ENCODE data around the gene RPUSD3. TPM values are rescaled to one million over a fixed set of nuclear protein-coding genes. Genes with fewer than 3 reads are reported as not detected.

Gene RPUSD3
- total and polyA plus RNA-seq, 4 donors: 14.4 to 22.7 (median 18.8) TPM

DNA sequence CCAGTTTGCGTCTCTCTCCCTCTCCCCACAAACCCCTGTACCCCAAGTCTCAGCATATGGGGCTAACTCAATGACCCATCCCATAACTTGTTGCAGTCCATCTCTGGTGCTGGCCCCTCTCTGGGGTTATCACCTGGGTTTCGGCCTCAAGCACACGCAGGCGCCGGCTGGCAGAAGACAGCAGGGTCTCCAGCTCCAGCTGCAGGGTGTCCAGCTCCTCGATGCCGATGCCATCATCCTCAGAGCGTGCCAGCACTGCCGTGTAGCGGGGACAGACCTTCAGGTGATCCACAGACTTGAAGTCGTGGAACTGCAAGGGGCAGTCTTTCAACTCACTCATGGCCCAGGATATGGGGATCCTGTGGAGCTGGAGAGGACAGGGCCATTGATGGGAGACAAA is 52.7 kb downstream of the RPUSD3 start:
- WGBS: 95% methylated on average over 11 of the region's 11 CpGs
- no peak for DNase-seq (ENCODE audit: low spot score)
- Histone ChIP-seq H3K4me1 (ENCODE audit: control insufficient read depth in 4 of 4, insufficient read depth in 4 of 4, low read length in 3 of 4) (peaks cover 0 to 24% (median 19%) of the 10 kb centered on the region in 4 donors), H3K36me3 (ENCODE audit: control insufficient read depth in 4 of 4, insufficient read depth in 3 of 4, low read depth in 1 of 4, low read length in 3 of 4) (peaks cover 2 to 31% (median 24%) of the 10 kb centered on the region in 4 donors), H3K9ac (ENCODE audit: low read depth in 1 of 2, low read length in 2 of 2) (no peak overlapping the region), H3K4me3 (ENCODE audit: low read depth in 1 of 3, low read length in 3 of 3) (no peak overlapping the region), H3K27ac (ENCODE audit: low read depth in 1 of 2, low read length in 2 of 2) (no peak overlapping the region), H3K9me3 (ENCODE audit: control insufficient read depth in 4 of 4, low read length in 3 of 4) (no peaks in the 10 kb centered on the region), H3K27me3 (ENCODE audit: control insufficient read depth in 4 of 4, insufficient read depth in 4 of 4, low read length in 3 of 4) (no peaks in the 10 kb centered on the region)
- TF ChIP-seq FOXA2 (IDR thresholded peaks at IDR 0.05) (no peak), EGR1 (IDR thresholded peaks at IDR 0.05; ENCODE audit: low read depth in 2 of 2) (no peak), GABPA (IDR thresholded peaks at IDR 0.05 in 1 of 2, conservative IDR thresholded peaks at IDR 0.05 in 1 of 2) (no peak), NR2F2 (IDR thresholded peaks at IDR 0.05) (no peak), TAF1 (conservative IDR thresholded peaks at IDR 0.05) (no peak), RXRA (IDR thresholded peaks at IDR 0.05) (no peak), HNF4G (IDR thresholded peaks at IDR 0.05) (no peak), YY1 (IDR thresholded peaks at IDR 0.05) (no peak), SP1 (IDR thresholded peaks at IDR 0.05) (no peak), JUND (IDR thresholded peaks at IDR 0.05) (no peak), FOXA1 (IDR thresholded peaks at IDR 0.05) (no peak), RAD21 (IDR thresholded peaks at IDR 0.05) (no peak), HNF4A (conservative IDR thresholded peaks at IDR 0.05) (no peak)
- TF ChIP-seq, protein P1, sequence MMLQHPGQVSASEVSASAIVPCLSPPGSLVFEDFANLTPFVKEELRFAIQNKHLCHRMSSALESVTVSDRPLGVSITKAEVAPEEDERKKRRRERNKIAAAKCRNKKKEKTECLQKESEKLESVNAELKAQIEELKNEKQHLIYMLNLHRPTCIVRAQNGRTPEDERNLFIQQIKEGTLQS (IDR thresholded peaks at IDR 0.05): no peak
- TF ChIP-seq, protein P2, sequence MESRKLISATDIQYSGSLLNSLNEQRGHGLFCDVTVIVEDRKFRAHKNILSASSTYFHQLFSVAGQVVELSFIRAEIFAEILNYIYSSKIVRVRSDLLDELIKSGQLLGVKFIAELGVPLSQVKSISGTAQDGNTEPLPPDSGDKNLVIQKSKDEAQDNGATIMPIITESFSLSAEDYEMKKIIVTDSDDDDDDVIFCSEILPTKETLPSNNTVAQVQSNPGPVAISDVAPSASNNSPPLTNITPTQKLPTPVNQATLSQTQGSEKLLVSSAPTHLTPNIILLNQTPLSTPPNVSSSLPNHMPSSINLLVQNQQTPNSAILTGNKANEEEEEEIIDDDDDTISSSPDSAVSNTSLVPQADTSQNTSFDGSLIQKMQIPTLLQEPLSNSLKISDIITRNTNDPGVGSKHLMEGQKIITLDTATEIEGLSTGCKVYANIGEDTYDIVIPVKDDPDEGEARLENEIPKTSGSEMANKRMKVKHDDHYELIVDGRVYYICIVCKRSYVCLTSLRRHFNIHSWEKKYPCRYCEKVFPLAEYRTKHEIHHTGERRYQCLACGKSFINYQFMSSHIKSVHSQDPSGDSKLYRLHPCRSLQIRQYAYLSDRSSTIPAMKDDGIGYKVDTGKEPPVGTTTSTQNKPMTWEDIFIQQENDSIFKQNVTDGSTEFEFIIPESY (IDR thresholded peaks at IDR 0.05): no peak
- TF ChIP-seq, protein P3, sequence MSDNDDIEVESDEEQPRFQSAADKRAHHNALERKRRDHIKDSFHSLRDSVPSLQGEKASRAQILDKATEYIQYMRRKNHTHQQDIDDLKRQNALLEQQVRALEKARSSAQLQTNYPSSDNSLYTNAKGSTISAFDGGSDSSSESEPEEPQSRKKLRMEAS (IDR thresholded peaks at IDR 0.05): no peak
- TF ChIP-seq, protein P4, sequence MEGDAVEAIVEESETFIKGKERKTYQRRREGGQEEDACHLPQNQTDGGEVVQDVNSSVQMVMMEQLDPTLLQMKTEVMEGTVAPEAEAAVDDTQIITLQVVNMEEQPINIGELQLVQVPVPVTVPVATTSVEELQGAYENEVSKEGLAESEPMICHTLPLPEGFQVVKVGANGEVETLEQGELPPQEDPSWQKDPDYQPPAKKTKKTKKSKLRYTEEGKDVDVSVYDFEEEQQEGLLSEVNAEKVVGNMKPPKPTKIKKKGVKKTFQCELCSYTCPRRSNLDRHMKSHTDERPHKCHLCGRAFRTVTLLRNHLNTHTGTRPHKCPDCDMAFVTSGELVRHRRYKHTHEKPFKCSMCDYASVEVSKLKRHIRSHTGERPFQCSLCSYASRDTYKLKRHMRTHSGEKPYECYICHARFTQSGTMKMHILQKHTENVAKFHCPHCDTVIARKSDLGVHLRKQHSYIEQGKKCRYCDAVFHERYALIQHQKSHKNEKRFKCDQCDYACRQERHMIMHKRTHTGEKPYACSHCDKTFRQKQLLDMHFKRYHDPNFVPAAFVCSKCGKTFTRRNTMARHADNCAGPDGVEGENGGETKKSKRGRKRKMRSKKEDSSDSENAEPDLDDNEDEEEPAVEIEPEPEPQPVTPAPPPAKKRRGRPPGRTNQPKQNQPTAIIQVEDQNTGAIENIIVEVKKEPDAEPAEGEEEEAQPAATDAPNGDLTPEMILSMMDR (IDR thresholded peaks at IDR 0.05; ENCODE audit: low read depth, low read length, missing input control): no peak

Other genes with a start within 250 kb of the RPUSD3 start
- gene MTMR14, start 194.5 kb downstream of the RPUSD3 start, total RNA-seq: 10 to 100 TPM; 21.9 to 25.8 TPM
- gene MTMR14, start 194.5 kb downstream of the RPUSD3 start, polyA plus RNA-seq: 10 to 100 TPM; 14.4 to 14.7 TPM
- gene CPNE9, start 140.2 kb downstream of the RPUSD3 start, total RNA-seq: not detected
- not detected for gene CPNE9, start 140.2 kb downstream of the RPUSD3 start, polyA plus RNA-seq
- gene BRPF1, start 112.3 kb downstream of the RPUSD3 start, total RNA-seq: 10 to 100 TPM in 1 of 2 donors, 1 to 10 TPM in 1; 9.4 to 11.2 TPM
- 1 to 10 TPM; 2.0 to 3.5 TPM for gene BRPF1, start 112.3 kb downstream of the RPUSD3 start, polyA plus RNA-seq
- 10 to 100 TPM in 1 of 2 donors, 1 to 10 TPM in 1; 9.1 to 19.8 TPM for gene OGG1, start 94.1 kb downstream of the RPUSD3 start, total RNA-seq
- gene OGG1, start 94.1 kb downstream of the RPUSD3 start, polyA plus RNA-seq: 10 to 100 TPM in 1 of 2 donors, 1 to 10 TPM in 1; 8.9 to 10.8 TPM
- 10 to 100 TPM; 13.8 to 17.3 TPM for gene CAMK1, start 74.1 kb downstream of the RPUSD3 start, total RNA-seq
- gene CAMK1, start 74.1 kb downstream of the RPUSD3 start, polyA plus RNA-seq: 10 to 100 TPM; 16.0 to 20.1 TPM
- 10 to 100 TPM; 20.7 to 22.3 TPM for gene TADA3, start 51.5 kb downstream of the RPUSD3 start, total RNA-seq
- gene TADA3, start 51.5 kb downstream of the RPUSD3 start, polyA plus RNA-seq: 10 to 100 TPM; 16.2 to 27.8 TPM
- 10 to 100 TPM; 53.3 to 53.6 TPM for gene ARPC4, start 50.9 kb downstream of the RPUSD3 start, total RNA-seq
- 10 to 100 TPM; 22.1 to 51.8 TPM for gene ARPC4, start 50.9 kb downstream of the RPUSD3 start, polyA plus RNA-seq
- 10 to 100 TPM in 1 of 2 donors, 1 to 10 TPM in 1; 4.9 to 19.6 TPM for gene TTLL3, start 33.7 kb downstream of the RPUSD3 start, total RNA-seq
- gene TTLL3, start 33.7 kb downstream of the RPUSD3 start, polyA plus RNA-seq: 1 to 10 TPM; 2.8 to 8.0 TPM
- gene CIDEC, start 36.2 kb upstream of the RPUSD3 start, total RNA-seq: under 1 TPM in 1 of 2 donors, not detected in 1; 0.59 TPM
- gene CIDEC, start 36.2 kb upstream of the RPUSD3 start, polyA plus RNA-seq: 1 to 10 TPM in 1 of 2 donors, under 1 TPM in 1; 0.28 to 4.2 TPM
- gene JAGN1, start 46.6 kb upstream of the RPUSD3 start, total RNA-seq: 10 to 100 TPM; 18.0 to 29.3 TPM
- gene JAGN1, start 46.6 kb upstream of the RPUSD3 start, polyA plus RNA-seq: 10 to 100 TPM; 32.0 to 46.8 TPM
- gene IL17RE, start 58.8 kb upstream of the RPUSD3 start, total RNA-seq: 1 to 10 TPM; 1.1 to 2.1 TPM
- under 1 TPM; 0.42 to 0.71 TPM for gene IL17RE, start 58.8 kb upstream of the RPUSD3 start, polyA plus RNA-seq
- gene IL17RC, start 73.1 kb upstream of the RPUSD3 start, total RNA-seq: 10 to 100 TPM; 15.4 to 62.8 TPM
- 10 to 100 TPM; 25.7 to 25.8 TPM for gene IL17RC, start 73.1 kb upstream of the RPUSD3 start, polyA plus RNA-seq
- gene CRELD1, start 89.8 kb upstream of the RPUSD3 start, total RNA-seq: 10 to 100 TPM; 12.6 to 29.5 TPM
- 10 to 100 TPM; 20.5 to 31.1 TPM for gene CRELD1, start 89.8 kb upstream of the RPUSD3 start, polyA plus RNA-seq
- under 1 TPM; 0.25 to 0.79 TPM for gene PRRT3, start 108.4 kb upstream of the RPUSD3 start, total RNA-seq
- under 1 TPM; 0.14 to 0.22 TPM for gene PRRT3, start 108.4 kb upstream of the RPUSD3 start, polyA plus RNA-seq
- 10 to 100 TPM; 54.0 to 71.4 TPM for gene EMC3, start 142.8 kb upstream of the RPUSD3 start, total RNA-seq
- gene EMC3, start 142.8 kb upstream of the RPUSD3 start, polyA plus RNA-seq: 10 to 100 TPM; 77.2 to 81.3 TPM
- gene FANCD2, start 182.4 kb upstream of the RPUSD3 start, total RNA-seq: 10 to 100 TPM in 1 of 2 donors, under 1 TPM in 1; 0.84 to 24.6 TPM
- gene FANCD2, start 182.4 kb upstream of the RPUSD3 start, polyA plus RNA-seq: under 1 TPM; 0.76 to 0.84 TPM